Activated CD4-positive, alpha-beta T cell treated with anti-CD3 and anti-CD28 coated beads, Interleukin-2, amount 50 U/mL, for 4 hours (primary cell): Measurements from ENCODE around the gene SEL1L3.

Source experiments
- DNase-seq, 2 experiments: peaks; one replicate each; pipeline ENCODE4 v3.0.0-alpha.2; 2020

Gene SEL1L3

GRCh38 chr4:25727711-25728493, 134.9 kb downstream of the SEL1L3 start:
- no peak for DNase-seq

GRCh38 chr4:25725870-25726269, 136.9 kb downstream of the SEL1L3 start:
- DNase-seq = no peak

- no peak for DNase-seq
These were observed 139.4 kb downstream of the SEL1L3 start for GRCh38 chr4:25723409-25723808.

GRCh38 chr4:25722964-25723363, 139.8 kb downstream of the SEL1L3 start:
- DNase-seq = no peak

- no peak for DNase-seq
These were observed 149.0 kb downstream of the SEL1L3 start for GRCh38 chr4:25713812-25714211.

- DNase-seq = no peak
These were observed 150.2 kb downstream of the SEL1L3 start for GRCh38 chr4:25712611-25713010.

- no peak for DNase-seq
These were observed 152.2 kb downstream of the SEL1L3 start for GRCh38 chr4:25710637-25711036.

GRCh38 chr4:25704516-25704915, 158.3 kb downstream of the SEL1L3 start:
- DNase-seq = no peak

GRCh38 chr4:25703731-25704388, 158.9 kb downstream of the SEL1L3 start:
- DNase-seq = no peak

- DNase-seq = no peak
These were observed 159.9 kb downstream of the SEL1L3 start for GRCh38 chr4:25702848-25703247.

GRCh38 chr4:25700661-25701060, 162.1 kb downstream of the SEL1L3 start:
- no peak for DNase-seq

- no peak for DNase-seq
These were observed 165.3 kb downstream of the SEL1L3 start for GRCh38 chr4:25697516-25697915.
